Stimulated activated CD4-positive, alpha-beta T cell treated with anti-CD3 and anti-CD28 coated beads, Interleukin-2, amount 100 ng/mL, for 48 hours (primary cell): ENCODE data around the gene DYNC1LI1.
"Not testable (repeated sequence)": the region's sequence is repeated elsewhere in the genome, so short reads cannot be mapped to it uniquely, and the experiment has no call there.

ENCODE experiments used
- DNase-seq, 2 donors: peaks; one replicate each; pipeline ENCODE4 v3.0.0-alpha.2; 2020

Gene DYNC1LI1

GRCh38 chr3:32525720-32526119 is 44.9 kb downstream of the DYNC1LI1 start:
- no peak for DNase-seq

- no peak for DNase-seq
These were observed 48.0 kb downstream of the DYNC1LI1 start for GRCh38 chr3:32522682-32523081.

DNA sequence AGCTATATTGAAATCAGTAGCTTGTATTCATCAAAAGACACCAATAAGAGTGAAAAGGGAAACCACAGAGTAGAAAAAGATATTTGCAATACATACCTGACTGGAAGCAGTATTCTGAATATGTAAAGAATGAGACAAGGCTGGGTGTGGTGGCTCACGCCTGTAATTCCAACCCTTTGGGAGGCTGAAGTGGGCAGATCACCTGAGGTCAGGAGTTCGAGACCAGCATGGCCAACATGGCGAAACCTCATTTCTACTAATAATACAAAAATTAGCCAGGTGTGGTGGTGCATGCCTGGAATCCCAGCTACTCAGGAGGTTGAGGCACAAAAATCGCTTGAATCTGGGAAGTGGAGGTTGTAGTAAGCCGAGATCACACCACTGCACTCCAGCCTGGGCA is 51.7 kb downstream of the DYNC1LI1 start:
- DNase-seq = not testable (repeated sequence)

GRCh38 chr3:32516751-32517150 is 53.9 kb downstream of the DYNC1LI1 start:
- not testable (repeated sequence) for DNase-seq

DNA sequence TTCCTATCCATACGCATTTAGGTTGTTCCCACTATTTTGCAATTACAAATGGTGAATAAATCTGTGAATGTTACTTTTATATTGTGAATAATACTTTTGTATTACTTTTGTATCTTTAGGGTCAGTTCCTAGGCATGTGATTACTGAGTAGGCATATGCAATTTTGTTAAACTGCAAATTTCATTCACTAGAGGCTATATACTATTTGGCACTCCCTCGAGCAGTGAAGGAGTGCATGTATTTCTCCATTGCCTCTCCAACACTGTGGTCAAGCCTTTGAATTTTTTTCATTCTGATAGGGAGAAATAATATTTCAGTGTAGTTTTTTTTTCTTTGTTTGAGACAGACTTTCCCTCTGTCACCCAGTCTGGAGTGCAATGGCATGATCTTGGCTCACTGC is 59.7 kb downstream of the DYNC1LI1 start:
- no peak for DNase-seq

GRCh38 chr3:32510075-32510724 is 60.5 kb downstream of the DYNC1LI1 start:
- DNase-seq = peak; percentile 49 to 52

GRCh38 chr3:32508711-32509110 is 61.9 kb downstream of the DYNC1LI1 start:
- no peak for DNase-seq

- no peak for DNase-seq
These were observed 64.2 kb downstream of the DYNC1LI1 start for GRCh38 chr3:32506466-32506865.

- no peak for DNase-seq
These were observed 67.7 kb downstream of the DYNC1LI1 start for GRCh38 chr3:32502946-32503286.

GRCh38 chr3:32502118-32502945 is 68.3 kb downstream of the DYNC1LI1 start, which contains the start of gene CMTM6:
CMTM6 (minus strand) TSS chr3:32502852; CDS start chr3:32502745, 107 bp downstream.
- peak; percentile 67 to 69 for DNase-seq

DNA sequence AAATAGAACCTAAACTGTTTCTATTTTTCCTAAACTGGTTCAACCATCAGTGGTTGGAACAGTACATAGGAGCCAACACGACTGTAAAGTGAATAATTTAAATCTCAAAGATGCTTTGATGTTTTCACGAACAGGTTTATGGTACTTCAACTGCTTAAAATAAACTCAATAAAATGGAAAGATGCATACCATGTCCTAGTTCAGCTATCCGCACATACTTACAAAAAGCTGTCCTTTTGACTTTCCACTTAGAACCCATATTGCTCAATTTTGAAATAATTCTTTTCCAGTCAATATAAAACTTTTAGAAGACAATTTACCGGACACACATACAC is 68.9 kb downstream of the DYNC1LI1 start:
- DNase-seq = no peak

- DNase-seq = no peak
These were observed 69.5 kb downstream of the DYNC1LI1 start for GRCh38 chr3:32500880-32501782.

DNA sequence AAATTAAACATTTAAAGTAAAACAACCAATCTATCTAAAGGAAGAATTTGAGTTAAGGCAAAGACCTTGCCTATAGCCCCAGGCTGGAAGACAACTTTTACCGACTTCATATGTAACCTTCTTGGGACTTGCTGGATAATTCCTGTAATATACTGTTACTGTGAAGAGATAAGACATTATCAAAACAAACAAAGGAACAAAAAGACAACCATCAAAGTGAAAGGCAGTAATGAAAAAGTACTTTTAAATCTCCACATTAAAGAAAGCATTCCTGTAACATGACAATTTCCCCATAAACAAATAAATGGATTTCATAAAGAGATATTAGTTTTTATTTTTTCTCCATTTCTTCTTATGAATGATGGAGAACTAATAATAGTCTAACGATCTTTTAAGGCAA is 70.4 kb downstream of the DYNC1LI1 start:
- DNase-seq = no peak

DNA sequence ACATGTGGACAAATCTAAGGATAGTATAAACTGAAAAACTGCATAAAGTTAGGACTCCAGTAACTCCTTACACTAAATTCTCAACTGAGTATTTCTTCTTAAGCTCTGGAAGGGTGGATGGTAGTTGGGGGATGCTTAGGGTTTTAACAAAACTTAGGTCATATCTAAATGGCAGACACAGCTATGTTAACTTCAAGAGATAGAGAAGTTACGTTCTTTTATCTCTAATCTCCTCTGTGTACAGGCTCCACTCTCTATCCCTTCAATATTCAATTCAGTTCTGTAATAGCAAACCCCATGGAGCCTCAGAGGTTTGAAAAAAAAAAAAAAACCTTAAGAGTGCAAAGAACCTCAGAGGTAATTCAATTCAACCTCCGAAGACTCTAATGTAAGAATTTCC is 71.1 kb downstream of the DYNC1LI1 start:
- DNase-seq = no peak

- no peak for DNase-seq
These were observed 71.7 kb downstream of the DYNC1LI1 start for GRCh38 chr3:32498992-32499391.

- DNase-seq = no peak
These were observed 72.4 kb downstream of the DYNC1LI1 start for GRCh38 chr3:32498252-32498651.

- DNase-seq = no peak
These were observed 75.0 kb downstream of the DYNC1LI1 start for GRCh38 chr3:32495609-32496008.

DNA sequence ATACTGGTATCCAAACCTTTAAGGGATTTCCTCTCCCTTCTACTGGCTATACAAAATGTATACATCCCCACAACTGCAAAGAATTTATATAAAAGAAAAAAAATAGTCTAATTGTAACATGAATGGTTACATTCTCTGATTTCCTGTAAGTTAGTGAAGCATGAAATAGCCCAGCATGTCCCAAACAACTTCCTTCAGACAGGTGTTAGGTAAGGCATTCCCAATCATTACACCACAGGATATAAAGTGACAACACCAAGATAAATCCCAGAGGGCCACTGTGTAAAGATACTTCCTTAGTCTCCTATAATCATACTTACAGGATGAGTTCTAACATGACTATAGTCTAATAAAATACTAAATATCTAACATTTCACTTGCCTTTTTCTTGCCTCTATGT is 75.6 kb downstream of the DYNC1LI1 start:
- DNase-seq = no peak

GRCh38 chr3:32493437-32494414 is 76.9 kb downstream of the DYNC1LI1 start:
- DNase-seq = no peak

- DNase-seq = no peak
These were observed 77.8 kb downstream of the DYNC1LI1 start for GRCh38 chr3:32492684-32493436.

GRCh38 chr3:32488474-32489008 is 82.1 kb downstream of the DYNC1LI1 start:
- DNase-seq = no peak
